Liver (tissue), 9 donors: Measurements from ENCODE around the gene NAT16. TPM values are rescaled to one million over a fixed set of nuclear protein-coding genes. Genes with fewer than 3 reads are reported as not detected.

Experiments used
- DNase-seq: peaks from one replicate; pipeline ENCODE4 v3.0.0-alpha.2; 2017; ENCODE audit warnings: low spot score
- H3K27ac ChIP-seq, 2 donors: one replicate each; pipeline ENCODE4 v1.7.0; 2013; ENCODE audit warnings: inconsistent platforms in 2 of 2, low read length in 2 of 2, control low read depth in 1 of 2, low read depth in 1 of 2, mild to moderate bottlenecking in 1 of 2
- H3K27me3 ChIP-seq, 4 donors: one replicate each; pipeline versions ENCODE4 v1.6.1 to v1.7.0; 2013; ENCODE audit warnings: low read length in 3 of 4, inconsistent platforms in 1 of 4, mild to moderate bottlenecking in 1 of 4, moderate library complexity in 1 of 4; ENCODE audit not compliant: control insufficient read depth in 4 of 4, insufficient read depth in 4 of 4
- H3K36me3 ChIP-seq, 4 donors: one replicate each; pipeline versions ENCODE4 v1.6.1 to v1.7.0; 2013; ENCODE audit warnings: low read length in 3 of 4, mild to moderate bottlenecking in 3 of 4, low read depth in 1 of 4, moderate library complexity in 1 of 4; ENCODE audit not compliant: control insufficient read depth in 4 of 4, insufficient read depth in 3 of 4
- H3K4me1 ChIP-seq, 4 donors: one replicate each; pipeline versions ENCODE4 v1.6.1 to v1.7.0; 2013; ENCODE audit warnings: low read length in 3 of 4, mild to moderate bottlenecking in 3 of 4, moderate library complexity in 1 of 4; ENCODE audit not compliant: control insufficient read depth in 4 of 4, insufficient read depth in 4 of 4
- H3K4me3 ChIP-seq, 3 donors: one replicate each; pipeline versions ENCODE4 v1.6.1 to v1.7.0; 2013; ENCODE audit warnings: low read length in 3 of 3, control low read depth in 1 of 3, low read depth in 1 of 3, mild to moderate bottlenecking in 1 of 3
- H3K9ac ChIP-seq, 2 donors: one replicate each; pipeline ENCODE4 v1.7.0; 2013; ENCODE audit warnings: low read length in 2 of 2, mild to moderate bottlenecking in 2 of 2, moderate library complexity in 2 of 2, control low read depth in 1 of 2, low read depth in 1 of 2
- H3K9me3 ChIP-seq, 4 donors: one replicate each; pipeline versions ENCODE4 v1.6.1 to v1.7.0; 2013; ENCODE audit warnings: low read length in 3 of 4; ENCODE audit not compliant: control insufficient read depth in 4 of 4
- CTCF ChIP-seq: fragments of 150-350 bp; IDR thresholded peaks from 2 replicates; pipeline ENCODE4 v1.5.1; 2017; ENCODE audit warnings: improper control_type of control experiment, low read depth, low read length; ENCODE audit not compliant: missing input control
- EGR1 ChIP-seq, 2 donors: IDR thresholded peaks; 2 replicates each; pipeline ENCODE4 v1.6.1; 2016 to 2018; ENCODE audit warnings: antibody characterized with exemption in 2 of 2, low read depth in 2 of 2
- FOXA2 ChIP-seq: IDR thresholded peaks from 2 replicates; pipeline ENCODE4 v1.6.1; 2016; ENCODE audit warnings: antibody characterized with exemption
- HNF4A ChIP-seq, 2 donors: conservative IDR thresholded peaks; 2 replicates each; pipeline ENCODE4 v1.6.1; 2016; ENCODE audit warnings: antibody characterized with exemption in 2 of 2, mild to moderate bottlenecking in 2 of 2
- HNF4G ChIP-seq: IDR thresholded peaks from 2 replicates; pipeline ENCODE4 v1.6.1; 2016; ENCODE audit warnings: antibody characterized with exemption
- JUND ChIP-seq, 2 donors: IDR thresholded peaks; 2 replicates each; pipeline ENCODE4 v1.6.1; 2016; ENCODE audit warnings: antibody characterized with exemption in 2 of 2
- MAX ChIP-seq: IDR thresholded peaks from 2 replicates; pipeline ENCODE4 v1.6.1; 2016; ENCODE audit warnings: antibody characterized with exemption
- NR2F2 ChIP-seq: IDR thresholded peaks from 2 replicates; pipeline ENCODE4 v1.6.1; 2016; ENCODE audit warnings: antibody characterized with exemption
- RAD21 ChIP-seq, 2 donors: IDR thresholded peaks; 2 replicates each; pipeline ENCODE4 v1.6.1; 2016; ENCODE audit warnings: antibody characterized with exemption in 2 of 2, mild to moderate bottlenecking in 2 of 2
- RXRA ChIP-seq, 2 donors: IDR thresholded peaks; 2 replicates each; pipeline ENCODE4 v1.6.1; 2017 to 2018; ENCODE audit warnings: antibody characterized with exemption in 2 of 2, mild to moderate bottlenecking in 1 of 2
- SP1 ChIP-seq: IDR thresholded peaks from 2 replicates; pipeline ENCODE4 v1.6.1; 2018; ENCODE audit warnings: antibody characterized with exemption, mild to moderate bottlenecking
- TAF1 ChIP-seq: conservative IDR thresholded peaks from 2 replicates; pipeline ENCODE4 v1.6.1; 2016; ENCODE audit warnings: antibody characterized with exemption, mild to moderate bottlenecking
- YY1 ChIP-seq: IDR thresholded peaks from 2 replicates; pipeline ENCODE4 v1.6.1; 2016; ENCODE audit warnings: antibody characterized with exemption, mild to moderate bottlenecking
- WGBS: extraction: QIAGEN DNeasy Blood & Tissue Kit; methylation state at CpG from one replicate; pipeline ENCODE4 v1.1.7; 2013; 5-methylcytosine and 5-hydroxymethylcytosine counted together
- polyA plus RNA-seq, 2 donors: library from polyadenylated mRNA; stranded (reverse) in 1 of 2; unstranded in 1 of 2; fragments of 200-250 nt in 1 of 2; fragments of >200 nt in 1 of 2; fragmentation: Nextera tagmentation in 1 of 2; extraction: Ambion mirVana in 1 of 2; gene quantifications; one replicate each; pipeline versions ENCODE4 v1.2.1 to v1.2.3, GENCODE V29; 2013 to 2015
- total RNA-seq, 2 donors: library from RNA; depleted of rRNA; stranded (reverse); fragments of >200 nt; gene quantifications; one replicate each; pipeline ENCODE4 v1.2.3, GENCODE V29; 2014
- TF ChIP-seq, protein P1 (sequence below): IDR thresholded peaks from 2 replicates; pipeline ENCODE4 v1.6.1; 2016; ENCODE audit warnings: antibody characterized with exemption
- TF ChIP-seq, protein P2 (sequence below): IDR thresholded peaks from 2 replicates; pipeline ENCODE4 v1.6.1; 2016; ENCODE audit warnings: antibody characterized with exemption
- donor health status: healthy.
- donor health status: healthy.
- donor health status: healthy.
- donor health status: healthy.
- donor health status: healthy.

Gene NAT16
- total and polyA plus RNA-seq, 4 donors, result not detected

DNA sequence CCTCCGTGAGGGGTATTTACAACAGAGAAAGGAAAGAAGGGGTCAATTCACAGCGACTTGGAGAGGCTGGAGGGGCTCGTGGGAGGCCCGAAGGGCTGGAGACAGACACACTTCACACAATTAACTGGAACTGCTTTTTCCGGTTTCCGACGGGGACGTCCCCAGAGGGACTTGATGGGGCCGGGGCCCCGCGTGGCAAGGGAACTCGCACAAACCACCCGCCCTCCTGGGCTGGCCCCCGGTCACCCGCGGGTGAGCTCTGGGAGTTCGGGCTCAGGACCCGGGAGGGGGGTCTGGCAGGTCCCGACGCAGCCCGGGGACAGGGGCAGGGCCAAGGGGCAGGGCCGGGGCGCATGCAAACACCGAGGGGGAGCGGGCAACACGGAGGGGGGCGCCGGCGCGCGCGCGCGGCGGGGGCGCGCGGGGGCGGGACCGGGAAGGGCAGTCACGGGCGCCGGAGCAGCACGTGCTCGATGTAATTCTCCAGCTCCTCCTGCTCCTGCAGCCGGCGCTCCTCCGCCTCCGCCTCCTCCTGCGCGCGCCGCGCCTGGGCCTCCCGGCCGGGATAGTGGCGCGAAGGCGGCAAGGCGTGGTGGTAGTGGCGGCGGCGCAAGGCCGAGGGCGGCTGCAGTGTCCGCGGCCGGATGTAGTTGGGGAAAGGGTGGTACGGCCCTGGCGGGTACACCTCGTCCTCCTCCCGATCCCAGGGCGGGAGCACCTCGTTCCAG lies 17.4 kb downstream of the NAT16 start:
- Histone ChIP-seq H3K9me3 (no peaks in the 10 kb centered on the region), H3K27ac (no peak overlapping the region), H3K27me3 (peaks cover 0 to 7% (median 3%) of the 10 kb centered on the region in 4 donors), H3K9ac (no peak overlapping the region), H3K36me3 (peaks cover 4 to 13% (median 5%) of the 10 kb centered on the region in 4 donors), H3K4me3 (peak overlapping the region in 1 of 3 donors; percentile 12), H3K4me1 (peaks cover 0 to 26% (median 11%) of the 10 kb centered on the region in 4 donors)
- WGBS, result 7% methylated on average over 74 of the region's 74 CpGs
- DNase-seq, result no peak
- TF ChIP-seq HNF4G (no peak), MAX (no peak), NR2F2 (no peak), YY1 (no peak), EGR1 (IDR thresholded peaks at IDR 0.05; ENCODE audit: low read depth in 2 of 2) (no peak), SP1 (no peak), FOXA2 (no peak), RAD21 (IDR thresholded peaks at IDR 0.05) (no peak), JUND (IDR thresholded peaks at IDR 0.05) (no peak)

DNA sequence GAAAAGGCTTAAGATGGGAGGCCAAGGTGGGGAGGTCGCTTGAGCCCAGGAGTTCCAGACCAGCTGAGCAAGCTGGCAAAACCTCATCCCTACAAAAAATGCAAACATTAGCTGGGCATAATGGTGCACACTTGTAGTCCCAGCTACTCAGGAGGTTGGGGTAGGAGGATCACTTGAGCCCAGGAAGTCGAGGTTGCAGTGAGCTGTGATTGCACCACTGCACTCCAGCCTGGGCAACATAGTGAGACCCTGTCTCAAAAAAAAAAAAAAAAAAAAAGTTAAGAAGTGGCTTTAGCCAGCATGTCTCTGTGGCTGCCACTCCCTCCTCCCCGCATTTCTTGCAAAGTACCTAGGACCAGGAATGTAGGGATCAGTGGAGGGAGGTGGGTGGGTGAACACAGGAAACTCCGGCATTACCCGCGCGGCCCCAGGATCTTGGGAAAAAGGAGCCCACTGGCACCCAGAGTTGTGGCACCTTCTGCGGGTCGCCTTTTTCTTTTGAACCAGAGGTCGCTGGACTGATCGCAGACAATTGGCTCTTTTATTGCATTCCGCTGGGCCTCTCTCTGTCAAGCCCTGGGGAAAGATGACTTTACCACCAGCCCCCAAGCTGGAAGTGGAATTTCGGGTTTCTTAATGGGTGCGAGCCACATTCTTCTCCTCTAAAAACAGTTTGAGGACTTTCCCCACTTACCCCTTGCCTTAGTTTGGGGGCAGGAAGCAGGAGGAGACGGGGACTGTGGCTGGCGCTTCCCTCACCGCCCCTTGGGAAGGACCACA lies 18.2 kb downstream of the NAT16 start:
- no peak overlapping the region for H3K9ac ChIP-seq
- H3K4me1 ChIP-seq, result peaks cover 0 to 26% (median 13%) of the 10 kb centered on the region in 4 donors
- peaks cover 5 to 13% (median 6%) of the 10 kb centered on the region in 4 donors for H3K36me3 ChIP-seq
- 83% methylated on average over 17 of the region's 17 CpGs for WGBS
- no peak overlapping the region for H3K4me3 ChIP-seq
- TF ChIP-seq HNF4G (no peak), YY1 (no peak), RXRA (IDR thresholded peaks at IDR 0.05) (no peak), CTCF (no peak), TAF1 (no peak), HNF4A (conservative IDR thresholded peaks at IDR 0.05) (no peak), SP1 (no peak), RAD21 (IDR thresholded peaks at IDR 0.05) (no peak), FOXA2 (no peak), NR2F2 (no peak)
- TF ChIP-seq, protein P1, sequence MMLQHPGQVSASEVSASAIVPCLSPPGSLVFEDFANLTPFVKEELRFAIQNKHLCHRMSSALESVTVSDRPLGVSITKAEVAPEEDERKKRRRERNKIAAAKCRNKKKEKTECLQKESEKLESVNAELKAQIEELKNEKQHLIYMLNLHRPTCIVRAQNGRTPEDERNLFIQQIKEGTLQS, result no peak
- TF ChIP-seq, protein P2, sequence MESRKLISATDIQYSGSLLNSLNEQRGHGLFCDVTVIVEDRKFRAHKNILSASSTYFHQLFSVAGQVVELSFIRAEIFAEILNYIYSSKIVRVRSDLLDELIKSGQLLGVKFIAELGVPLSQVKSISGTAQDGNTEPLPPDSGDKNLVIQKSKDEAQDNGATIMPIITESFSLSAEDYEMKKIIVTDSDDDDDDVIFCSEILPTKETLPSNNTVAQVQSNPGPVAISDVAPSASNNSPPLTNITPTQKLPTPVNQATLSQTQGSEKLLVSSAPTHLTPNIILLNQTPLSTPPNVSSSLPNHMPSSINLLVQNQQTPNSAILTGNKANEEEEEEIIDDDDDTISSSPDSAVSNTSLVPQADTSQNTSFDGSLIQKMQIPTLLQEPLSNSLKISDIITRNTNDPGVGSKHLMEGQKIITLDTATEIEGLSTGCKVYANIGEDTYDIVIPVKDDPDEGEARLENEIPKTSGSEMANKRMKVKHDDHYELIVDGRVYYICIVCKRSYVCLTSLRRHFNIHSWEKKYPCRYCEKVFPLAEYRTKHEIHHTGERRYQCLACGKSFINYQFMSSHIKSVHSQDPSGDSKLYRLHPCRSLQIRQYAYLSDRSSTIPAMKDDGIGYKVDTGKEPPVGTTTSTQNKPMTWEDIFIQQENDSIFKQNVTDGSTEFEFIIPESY, result no peak
- H3K27me3 ChIP-seq, result peaks cover 0 to 7% (median 3%) of the 10 kb centered on the region in 4 donors
- no peaks in the 10 kb centered on the region for H3K9me3 ChIP-seq
- no peak for DNase-seq
- H3K27ac ChIP-seq, result no peak overlapping the region
